DMS79 treated with DMSO at 0.1 percent for 48 hours (cell line): Measurements from ENCODE around the gene RGS21.

Experiments
- DNase-seq: peaks from one replicate; lab custom pipeline; 2025; lab: John Stamatoyannopoulos, UW

The RGS21 gene

GRCh38 chr1:192378878-192379277 is 62.1 kb downstream of the RGS21 start:
- DNase-seq: no peak

- no peak for DNase-seq
These were observed 62.8 kb downstream of the RGS21 start for GRCh38 chr1:192379554-192379953.

- DNase-seq: no peak
These were observed 66.0 kb downstream of the RGS21 start for GRCh38 chr1:192382758-192383157.

- DNase-seq: no peak
These were observed 69.4 kb downstream of the RGS21 start for GRCh38 chr1:192386051-192386650.

GRCh38 chr1:192395211-192395610 is 78.4 kb downstream of the RGS21 start:
- DNase-seq: no peak

GRCh38 chr1:192395895-192396294 is 79.1 kb downstream of the RGS21 start:
- DNase-seq: no peak

- DNase-seq: no peak
These were observed 82.4 kb downstream of the RGS21 start for GRCh38 chr1:192399161-192399560.

- no peak for DNase-seq
These were observed 85.0 kb downstream of the RGS21 start for GRCh38 chr1:192401825-192402224.

GRCh38 chr1:192402571-192402970 is 85.8 kb downstream of the RGS21 start:
- DNase-seq: no peak

GRCh38 chr1:192407206-192407605 is 90.4 kb downstream of the RGS21 start:
- no peak for DNase-seq
